Bronchial smooth muscle cell (primary cell): ENCODE results near the gene RPL32. TPM values are rescaled to one million over a fixed set of nuclear protein-coding genes. Genes with fewer than 3 reads are reported as not detected.

ENCODE experiments used
- total RNA-seq: library from RNA; depleted of rRNA; stranded (reverse); fragments of >200 nt; gene quantifications from 2 replicates; pipeline ENCODE4 v1.2.1, GENCODE V29; 2014

The RPL32 gene
- total RNA-seq = 1,225 and 2,282 TPM in 2 replicates

DNA sequence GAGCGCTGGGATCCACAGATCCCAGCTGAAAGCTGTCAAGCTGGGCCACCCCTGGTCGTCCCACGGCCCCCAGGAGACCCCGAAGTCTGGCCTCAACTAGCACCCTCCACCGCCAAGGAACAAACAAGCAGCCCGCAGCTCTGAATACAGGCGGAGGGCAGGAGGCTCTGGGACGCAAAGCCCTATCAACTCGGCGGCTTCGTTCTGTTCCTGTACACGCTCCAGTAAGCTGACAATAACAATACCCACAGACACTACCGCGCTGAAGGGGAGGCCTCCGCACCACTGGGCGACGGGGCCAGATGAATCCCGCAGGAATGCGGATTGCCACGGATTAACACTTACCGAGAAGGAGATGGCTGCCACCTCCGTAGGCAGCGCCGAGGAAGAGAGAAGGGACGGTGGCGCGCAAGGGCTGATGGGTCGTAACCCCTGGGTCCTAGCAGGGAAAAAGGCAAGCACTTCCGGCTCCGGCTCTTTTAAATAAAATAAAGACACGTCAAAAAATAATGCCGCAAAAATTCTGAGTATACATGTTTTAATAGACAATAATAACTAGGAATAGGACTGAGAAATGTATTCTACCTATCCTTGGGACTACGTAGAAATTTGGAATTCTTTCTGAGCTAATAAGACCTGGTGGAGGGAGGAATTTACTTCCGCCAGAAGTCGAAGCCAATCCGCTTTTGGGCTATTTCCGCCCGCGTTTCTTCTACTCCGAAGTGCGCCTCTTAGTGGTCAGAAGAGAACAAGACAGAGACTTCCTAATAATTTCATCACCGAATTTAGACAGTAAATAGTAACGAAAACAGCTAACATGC lies at the start of gene RPL32:
TSS of gene RPL32 (minus strand) at position 417 of the 821 bp plus-strand sequence. CDS start 1,328 bp downstream, outside the sequence.

GRCh38 chr3:12796171-12797123 lies 44.9 kb downstream of the RPL32 start, which contains the start of gene CAND2:
Gene CAND2 (plus strand): TSS chr3:12796680. CDS start chr3:12796721, 41 bp downstream.

Other genes with a start within 250 kb of the RPL32 start
- gene RAF1, start 177.4 kb downstream of the RPL32 start, total RNA-seq = 85.2 and 92.4 TPM in 2 replicates
- gene TMEM40, start 82.3 kb downstream of the RPL32 start, total RNA-seq = not detected in 2 replicates
- gene CAND2, start 44.9 kb downstream of the RPL32 start, total RNA-seq = 5.0 and 11.5 TPM in 2 replicates
- gene IQSEC1, start 231.9 kb upstream of the RPL32 start, total RNA-seq = 11.8 and 13.1 TPM in 2 replicates